Measurements from ENCODE around the gene TXK. TPM values are rescaled to one million over a fixed set of nuclear protein-coding genes. Genes with fewer than 3 reads are reported as not detected.
A peak's percentile ranks its signal among the peaks of the same experiment; 100 is the strongest.

The TXK gene
- total RNA-seq, 1 experiment from 2014 or later = 0.70 TPM

DNA sequence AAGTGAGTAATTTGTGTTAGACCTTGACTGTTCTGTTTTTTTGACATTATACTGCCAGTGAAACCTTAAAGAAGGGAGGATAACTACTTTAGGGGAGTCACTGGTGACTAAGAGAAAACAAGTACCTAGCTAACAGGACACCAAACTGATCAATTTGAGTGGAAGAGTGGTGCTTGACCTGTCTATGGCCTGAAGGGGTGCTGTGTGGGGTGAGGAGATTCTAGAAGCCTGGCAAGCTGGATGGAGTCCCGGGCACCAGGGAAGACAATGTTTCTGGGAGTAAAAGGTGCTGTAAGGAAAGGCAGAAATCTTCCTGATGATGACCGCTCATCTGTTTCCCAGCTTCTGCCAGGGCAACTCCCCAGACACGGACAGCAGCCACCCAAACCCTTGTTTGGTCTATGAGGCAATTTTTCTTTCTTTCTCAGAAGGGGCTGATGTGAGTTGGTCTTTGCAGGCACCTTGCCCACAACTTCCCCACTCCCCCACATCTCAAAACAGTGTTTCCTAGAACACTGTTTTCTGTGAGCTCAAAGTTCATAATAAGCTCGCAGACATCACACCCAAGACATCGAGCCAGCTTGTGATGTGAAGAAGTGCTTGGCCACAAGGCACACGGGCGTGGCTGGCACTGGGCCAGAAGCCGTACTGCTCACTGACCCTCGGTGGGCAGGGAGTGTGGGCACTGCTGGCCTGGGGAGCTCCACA lies 4.6 kb downstream of the TXK start (continued):
- TF ChIP-seq E2F1 (CRISPR knock-in tag; IDR thresholded peaks at IDR 0.05) (no peak), ZNF423 (CRISPR knock-in tag; IDR thresholded peaks at IDR 0.05) (no peak), HMGA2 (CRISPR knock-in tag; IDR thresholded peaks at IDR 0.05) (no peak), CREM (CRISPR knock-in tag; IDR thresholded peaks at IDR 0.05) (no peak)

- Mint-ChIP-seq H3K4me1 (peaks cover 57% of the 10 kb centered on the region), H3K4me3 (peak overlapping the region; percentile 45), H3K27ac (peak overlapping the region; percentile 97), H3K9me3 (0 out of 2 replicates have a peak, but pooled peaks cover 3% of the 10 kb centered on the region), H3K27me3 (ENCODE audit: low read depth) (peaks cover 3% of the 10 kb centered on the region; the same call in 1 of the 2 replicates), H3K36me3 (peaks cover 4% of the 10 kb centered on the region)
- ChIA-PET CTCF (interaction anchor here (0.6 to 3.6 kb wide), 37 partner anchors 8 to 491 kb away, joined by 3 to 37 read pairs (median 4); partner anchors contain the start of gene ZAR1), POLR2A (interaction anchor here (1.1 kb wide), 1 partner anchor 214 kb away, joined by 3 read pairs; no protein-coding TSS in a partner anchor)
- ATAC-seq (peak; percentile 88), DNase-seq (ENCODE audit: low spot score) (peak; percentile 87)
- TF ChIP-seq MAX (CRISPR knock-in tag; IDR thresholded peaks at IDR 0.05) (peak; percentile 25; the same call in 1 of the 2 replicates), ATF2 (CRISPR knock-in tag; IDR thresholded peaks at IDR 0.05; ENCODE audit: borderline replicate concordance, low read depth) (no peak), TP53 (CRISPR knock-in tag; IDR thresholded peaks at IDR 0.05) (no peak), ZNF121 (CRISPR knock-in tag; IDR thresholded peaks at IDR 0.05) (no peak), ZNF423 (CRISPR knock-in tag; IDR thresholded peaks at IDR 0.05) (peak; percentile 69), ZNF317 (CRISPR knock-in tag; IDR thresholded peaks at IDR 0.05; ENCODE audit: borderline replicate concordance, low read depth) (peak; percentile 75), ATF6 (CRISPR knock-in tag; IDR thresholded peaks at IDR 0.05) (no peak), HMGXB4 (CRISPR knock-in tag; IDR thresholded peaks at IDR 0.05) (no peak)
- TF ChIP-seq, protein P1, sequence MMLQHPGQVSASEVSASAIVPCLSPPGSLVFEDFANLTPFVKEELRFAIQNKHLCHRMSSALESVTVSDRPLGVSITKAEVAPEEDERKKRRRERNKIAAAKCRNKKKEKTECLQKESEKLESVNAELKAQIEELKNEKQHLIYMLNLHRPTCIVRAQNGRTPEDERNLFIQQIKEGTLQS (CRISPR knock-in tag; conservative IDR thresholded peaks at IDR 0.05) = no peak
- TF ChIP-seq, protein P2, sequence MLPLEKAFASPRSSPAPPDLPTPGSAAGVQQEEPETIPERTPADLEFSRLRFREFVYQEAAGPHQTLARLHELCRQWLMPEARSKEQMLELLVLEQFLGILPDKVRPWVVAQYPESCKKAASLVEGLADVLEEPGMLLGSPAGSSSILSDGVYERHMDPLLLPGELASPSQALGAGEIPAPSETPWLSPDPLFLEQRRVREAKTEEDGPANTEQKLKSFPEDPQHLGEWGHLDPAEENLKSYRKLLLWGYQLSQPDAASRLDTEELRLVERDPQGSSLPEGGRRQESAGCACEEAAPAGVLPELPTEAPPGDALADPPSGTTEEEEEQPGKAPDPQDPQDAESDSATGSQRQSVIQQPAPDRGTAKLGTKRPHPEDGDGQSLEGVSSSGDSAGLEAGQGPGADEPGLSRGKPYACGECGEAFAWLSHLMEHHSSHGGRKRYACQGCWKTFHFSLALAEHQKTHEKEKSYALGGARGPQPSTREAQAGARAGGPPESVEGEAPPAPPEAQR (CRISPR knock-in tag; IDR thresholded peaks at IDR 0.05) = peak; percentile 4; the same call in 1 of the 2 replicates
- TF ChIP-seq, protein P3, sequence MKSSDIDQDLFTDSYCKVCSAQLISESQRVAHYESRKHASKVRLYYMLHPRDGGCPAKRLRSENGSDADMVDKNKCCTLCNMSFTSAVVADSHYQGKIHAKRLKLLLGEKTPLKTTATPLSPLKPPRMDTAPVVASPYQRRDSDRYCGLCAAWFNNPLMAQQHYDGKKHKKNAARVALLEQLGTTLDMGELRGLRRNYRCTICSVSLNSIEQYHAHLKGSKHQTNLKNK (CRISPR knock-in tag; IDR thresholded peaks at IDR 0.05) = no peak
- TF ChIP-seq, protein P4, sequence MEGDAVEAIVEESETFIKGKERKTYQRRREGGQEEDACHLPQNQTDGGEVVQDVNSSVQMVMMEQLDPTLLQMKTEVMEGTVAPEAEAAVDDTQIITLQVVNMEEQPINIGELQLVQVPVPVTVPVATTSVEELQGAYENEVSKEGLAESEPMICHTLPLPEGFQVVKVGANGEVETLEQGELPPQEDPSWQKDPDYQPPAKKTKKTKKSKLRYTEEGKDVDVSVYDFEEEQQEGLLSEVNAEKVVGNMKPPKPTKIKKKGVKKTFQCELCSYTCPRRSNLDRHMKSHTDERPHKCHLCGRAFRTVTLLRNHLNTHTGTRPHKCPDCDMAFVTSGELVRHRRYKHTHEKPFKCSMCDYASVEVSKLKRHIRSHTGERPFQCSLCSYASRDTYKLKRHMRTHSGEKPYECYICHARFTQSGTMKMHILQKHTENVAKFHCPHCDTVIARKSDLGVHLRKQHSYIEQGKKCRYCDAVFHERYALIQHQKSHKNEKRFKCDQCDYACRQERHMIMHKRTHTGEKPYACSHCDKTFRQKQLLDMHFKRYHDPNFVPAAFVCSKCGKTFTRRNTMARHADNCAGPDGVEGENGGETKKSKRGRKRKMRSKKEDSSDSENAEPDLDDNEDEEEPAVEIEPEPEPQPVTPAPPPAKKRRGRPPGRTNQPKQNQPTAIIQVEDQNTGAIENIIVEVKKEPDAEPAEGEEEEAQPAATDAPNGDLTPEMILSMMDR (IDR thresholded peaks at IDR 0.05) = peak; percentile 59
- TF ChIP-seq, protein P5, sequence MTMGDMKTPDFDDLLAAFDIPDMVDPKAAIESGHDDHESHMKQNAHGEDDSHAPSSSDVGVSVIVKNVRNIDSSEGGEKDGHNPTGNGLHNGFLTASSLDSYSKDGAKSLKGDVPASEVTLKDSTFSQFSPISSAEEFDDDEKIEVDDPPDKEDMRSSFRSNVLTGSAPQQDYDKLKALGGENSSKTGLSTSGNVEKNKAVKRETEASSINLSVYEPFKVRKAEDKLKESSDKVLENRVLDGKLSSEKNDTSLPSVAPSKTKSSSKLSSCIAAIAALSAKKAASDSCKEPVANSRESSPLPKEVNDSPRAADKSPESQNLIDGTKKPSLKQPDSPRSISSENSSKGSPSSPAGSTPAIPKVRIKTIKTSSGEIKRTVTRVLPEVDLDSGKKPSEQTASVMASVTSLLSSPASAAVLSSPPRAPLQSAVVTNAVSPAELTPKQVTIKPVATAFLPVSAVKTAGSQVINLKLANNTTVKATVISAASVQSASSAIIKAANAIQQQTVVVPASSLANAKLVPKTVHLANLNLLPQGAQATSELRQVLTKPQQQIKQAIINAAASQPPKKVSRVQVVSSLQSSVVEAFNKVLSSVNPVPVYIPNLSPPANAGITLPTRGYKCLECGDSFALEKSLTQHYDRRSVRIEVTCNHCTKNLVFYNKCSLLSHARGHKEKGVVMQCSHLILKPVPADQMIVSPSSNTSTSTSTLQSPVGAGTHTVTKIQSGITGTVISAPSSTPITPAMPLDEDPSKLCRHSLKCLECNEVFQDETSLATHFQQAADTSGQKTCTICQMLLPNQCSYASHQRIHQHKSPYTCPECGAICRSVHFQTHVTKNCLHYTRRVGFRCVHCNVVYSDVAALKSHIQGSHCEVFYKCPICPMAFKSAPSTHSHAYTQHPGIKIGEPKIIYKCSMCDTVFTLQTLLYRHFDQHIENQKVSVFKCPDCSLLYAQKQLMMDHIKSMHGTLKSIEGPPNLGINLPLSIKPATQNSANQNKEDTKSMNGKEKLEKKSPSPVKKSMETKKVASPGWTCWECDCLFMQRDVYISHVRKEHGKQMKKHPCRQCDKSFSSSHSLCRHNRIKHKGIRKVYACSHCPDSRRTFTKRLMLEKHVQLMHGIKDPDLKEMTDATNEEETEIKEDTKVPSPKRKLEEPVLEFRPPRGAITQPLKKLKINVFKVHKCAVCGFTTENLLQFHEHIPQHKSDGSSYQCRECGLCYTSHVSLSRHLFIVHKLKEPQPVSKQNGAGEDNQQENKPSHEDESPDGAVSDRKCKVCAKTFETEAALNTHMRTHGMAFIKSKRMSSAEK (CRISPR knock-in tag; IDR thresholded peaks at IDR 0.05; ENCODE audit: borderline replicate concordance) = no peak
Observed at GRCh38 chr4:48127682-48128404, 6.2 kb downstream of the TXK start.
